Fibroblast of lung (primary cell): ENCODE measurements around the gene TMEM69. TPM values are rescaled to one million over a fixed set of nuclear protein-coding genes. Genes with fewer than 3 reads are reported as not detected.

Source experiments
- DNase-seq, 2 donors: peaks; one replicate each; pipeline versions ENCODE4 v3.0.0 to v3.0.0-alpha.2; 2010; ENCODE audit warnings: low read depth in 2 of 2
- H2AFZ ChIP-seq: 2 replicates; pipeline ENCODE4 v1.5.1; 2012; ENCODE audit warnings: low read length, control low read depth, inconsistent platforms
- H3K27ac ChIP-seq: 2 replicates; pipeline ENCODE4 v1.5.1; 2011; ENCODE audit warnings: low read length, control low read depth; ENCODE audit not compliant: insufficient read depth
- H3K27me3 ChIP-seq: 2 replicates; pipeline ENCODE4 v1.5.1; 2011; ENCODE audit warnings: mild to moderate bottlenecking, low read length; ENCODE audit not compliant: control insufficient read depth, insufficient read depth
- H3K36me3 ChIP-seq: 2 replicates; pipeline ENCODE4 v1.5.1; 2011; ENCODE audit warnings: low read length; ENCODE audit not compliant: control insufficient read depth, insufficient read depth
- H3K4me1 ChIP-seq: 2 replicates; pipeline ENCODE4 v1.5.1; 2011; ENCODE audit warnings: low read length; ENCODE audit not compliant: control insufficient read depth, insufficient read depth; ENCODE audit errors: extremely low read depth
- H3K4me2 ChIP-seq: 2 replicates; pipeline ENCODE4 v1.5.1; 2011; ENCODE audit warnings: low read length, control low read depth; ENCODE audit not compliant: insufficient read depth; ENCODE audit errors: extremely low read depth
- H3K4me3 ChIP-seq, 4 experiments: fragments of 200-600 bp in 1 of 4; sonication (generic) in 1 of 4; replicated peaks in 1 of 4; 2 replicates each; pipeline ENCODE4 v1.5.1; 2011 to 2016; ENCODE audit warnings: low read length in 4 of 4, low read depth in 3 of 4, mild to moderate bottlenecking in 3 of 4, control low read depth in 2 of 4, inconsistent platforms in 1 of 4, mixed read lengths in 1 of 4; ENCODE audit not compliant: insufficient read depth in 1 of 4; ENCODE audit errors: control extremely low read depth in 1 of 4
- H3K79me2 ChIP-seq: 2 replicates; pipeline ENCODE4 v1.5.1; 2012; ENCODE audit warnings: mild to moderate bottlenecking, low read length, inconsistent platforms; ENCODE audit not compliant: control insufficient read depth, insufficient read depth
- H3K9ac ChIP-seq: 2 replicates; pipeline ENCODE4 v1.5.1; 2011; ENCODE audit warnings: mild to moderate bottlenecking, low read length, control low read depth; ENCODE audit not compliant: insufficient read depth
- H3K9me3 ChIP-seq: 2 replicates; pipeline ENCODE4 v1.5.1; 2012; ENCODE audit warnings: low read depth, low read length; ENCODE audit not compliant: control insufficient read depth, insufficient read depth
- H4K20me1 ChIP-seq: 2 replicates; pipeline ENCODE4 v1.5.1; 2011; ENCODE audit warnings: low read length; ENCODE audit not compliant: control insufficient read depth, insufficient read depth; ENCODE audit errors: extremely low read depth
- CTCF ChIP-seq, 2 donors: IDR thresholded peaks in 1 of 2; conservative IDR thresholded peaks in 1 of 2; 1 replicate in 1 of 2; 2 replicates in 1 of 2; pipeline ENCODE4 v1.5.1; 2011 to 2012; ENCODE audit warnings: low read length in 2 of 2, control low read depth in 1 of 2, inconsistent platforms in 1 of 2, low read depth in 1 of 2, mild to moderate bottlenecking in 1 of 2
- EZH2 ChIP-seq: IDR thresholded peaks from 2 replicates; pipeline ENCODE4 v1.5.1; 2012; ENCODE audit warnings: low read length, control low read depth, mild to moderate bottlenecking; ENCODE audit errors: missing control alignments
- polyA minus RNA-seq: library from RNA; depleted of rRNA, polyadenylated mRNA; stranded (reverse); fragments of >200 nt; gene quantifications from 2 replicates; pipeline ENCODE4 v1.2.3, GENCODE V29; 2011; ENCODE audit warnings: low replicate concordance
- polyA plus RNA-seq, 2 donors: library from polyadenylated mRNA; depleted of rRNA in 1 of 2; stranded (reverse) in 1 of 2; unstranded in 1 of 2; fragments of >200 nt; gene quantifications; 2 replicates each; pipeline ENCODE4 v1.2.1, GENCODE V29; 2011 to 2012; ENCODE audit warnings: missing spikeins in 1 of 2
- total RNA-seq: library from RNA; depleted of rRNA; stranded (reverse); fragments of >200 nt; gene quantifications from 2 replicates; pipeline ENCODE4 v1.2.1, GENCODE V29; 2014

Gene TMEM69, protein sequence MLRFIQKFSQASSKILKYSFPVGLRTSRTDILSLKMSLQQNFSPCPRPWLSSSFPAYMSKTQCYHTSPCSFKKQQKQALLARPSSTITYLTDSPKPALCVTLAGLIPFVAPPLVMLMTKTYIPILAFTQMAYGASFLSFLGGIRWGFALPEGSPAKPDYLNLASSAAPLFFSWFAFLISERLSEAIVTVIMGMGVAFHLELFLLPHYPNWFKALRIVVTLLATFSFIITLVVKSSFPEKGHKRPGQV
- total RNA-seq (9.5 and 10.2 TPM in 2 replicates), polyA plus RNA-seq (42.6 and 54.3 TPM in 2 replicates), polyA minus RNA-seq (9.7 and 23.9 TPM in 2 replicates)
- polyA plus RNA-seq (2012), result 19.0 and 24.2 TPM in 2 replicates

GRCh38 chr1:45687754-45688740 lies at the start of gene TMEM69:
Gene TMEM69 (plus strand): TSS chr1:45688181. CDS start chr1:45691069, 2,888 bp downstream.
- H3K9ac ChIP-seq, result peak within 1 kb of the TSS; percentile 78
- H2AFZ ChIP-seq, result peak within 1 kb of the TSS; percentile 95
- no peaks in the 10 kb centered on the region for H3K27me3 ChIP-seq
- no peaks in the 10 kb centered on the region for H4K20me1 ChIP-seq
- H3K4me3 ChIP-seq, result peak within 1 kb of the TSS; percentile 73 to 98 (median 88)
- peak; percentile 90 to 95 for DNase-seq
- peak within 1 kb of the TSS; percentile 96 for H3K27ac ChIP-seq
- peaks cover 4% of the 10 kb centered on the region for H3K4me1 ChIP-seq
- H3K4me2 ChIP-seq, result peak within 1 kb of the TSS; percentile 91
- H3K79me2 ChIP-seq, result peaks cover 62% of the 10 kb centered on the region
- TF ChIP-seq EZH2, result no peak
- peak in 1 of 2 donors; percentile 30 for TF ChIP-seq CTCF (conservative IDR thresholded peaks at IDR 0.05 in 1 of 2, IDR thresholded peaks at IDR 0.05 in 1 of 2; ENCODE audit: low read depth in 1 of 2, low read length in 2 of 2)
- no peaks in the 10 kb centered on the region for H3K9me3 ChIP-seq
- no peaks in the 10 kb centered on the region for H3K36me3 ChIP-seq

GRCh38 chr1:45640293-45640692 lies 47.7 kb upstream of the TMEM69 start:
- no peak for DNase-seq

More at GRCh38 chr1:45640293-45640692, 47.7 kb upstream of the TMEM69 start:
- TF ChIP-seq EZH2, result no peak
- no peak for TF ChIP-seq CTCF (conservative IDR thresholded peaks at IDR 0.05 in 1 of 2, IDR thresholded peaks at IDR 0.05 in 1 of 2; ENCODE audit: low read depth in 1 of 2, low read length in 2 of 2)
- Histone ChIP-seq H2AFZ (no peak overlapping the region), H3K9ac (no peak overlapping the region), H3K27me3 (no peaks in the 10 kb centered on the region), H3K4me2 (no peak overlapping the region), H3K4me3 (no peak overlapping the region), H3K36me3 (peaks cover 5% of the 10 kb centered on the region), H3K9me3 (no peaks in the 10 kb centered on the region), H3K79me2 (no peaks in the 10 kb centered on the region), H3K4me1 (peaks cover 2% of the 10 kb centered on the region), H4K20me1 (no peaks in the 10 kb centered on the region), H3K27ac (no peak overlapping the region)
